GM11168 (cell line): ENCODE data around the gene ECHDC3.

Experiments
- in situ Hi-C: fragments of 300-500 bp; cut with MboI; formaldehyde crosslinking; loops from one replicate; pipeline ENCODE4 v1.12.0; 2022; ENCODE audit warnings: low sequenced_read_pairs; ENCODE audit not compliant: unreplicated experiment

The ECHDC3 gene

DNA sequence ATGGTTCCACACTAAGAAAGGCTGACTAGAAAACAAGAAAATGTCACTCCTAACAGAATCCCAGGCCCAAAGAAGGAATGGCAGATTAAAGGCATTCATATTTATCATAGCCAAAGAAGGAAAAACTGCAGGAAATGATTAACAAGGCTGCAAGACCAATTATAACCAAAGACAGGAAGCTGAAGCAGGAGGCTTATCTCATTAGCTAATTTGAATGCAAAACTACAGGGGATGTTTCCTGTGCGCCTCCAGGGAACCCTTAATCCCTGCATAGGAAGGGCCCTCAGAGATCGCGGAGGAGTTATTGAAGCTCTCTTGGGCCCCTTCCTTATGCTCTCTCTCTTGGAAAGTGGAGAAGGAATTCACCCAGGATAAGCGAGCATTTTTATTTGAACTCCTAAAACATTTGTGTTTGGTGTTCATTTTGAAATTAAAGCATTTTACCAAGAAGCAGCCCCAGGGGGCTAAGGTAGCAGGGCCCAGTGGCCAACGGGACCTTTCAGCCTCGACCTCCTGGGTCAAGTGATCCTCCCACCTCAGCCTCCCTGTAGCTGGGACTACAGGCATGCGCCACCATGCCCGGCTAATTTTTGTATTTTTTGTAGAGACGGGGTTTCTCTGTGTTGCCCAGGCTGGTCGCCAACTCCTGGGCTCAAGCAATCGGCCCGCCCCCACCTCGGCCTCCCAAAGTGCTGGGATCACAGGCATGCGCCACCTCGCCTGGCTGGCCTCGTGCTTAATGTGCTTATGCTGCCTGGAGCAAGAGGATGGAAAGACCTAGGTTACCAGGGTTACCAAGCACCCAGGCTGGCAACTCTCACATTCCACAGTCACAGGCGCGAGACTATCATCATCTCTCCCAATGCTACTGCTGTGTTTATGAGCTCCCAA is 56.9 kb downstream of the ECHDC3 start:
- in situ Hi-C loops, result loop anchor here (10.0 kb wide), 1 partner anchor 186 kb away; no protein-coding TSS in a partner anchor

GRCh38 chr10:11799736-11800080 is 57.5 kb downstream of the ECHDC3 start:
- in situ Hi-C loops, result loop anchor here (10.0 kb wide), 1 partner anchor 185 kb away; no protein-coding TSS in a partner anchor

DNA sequence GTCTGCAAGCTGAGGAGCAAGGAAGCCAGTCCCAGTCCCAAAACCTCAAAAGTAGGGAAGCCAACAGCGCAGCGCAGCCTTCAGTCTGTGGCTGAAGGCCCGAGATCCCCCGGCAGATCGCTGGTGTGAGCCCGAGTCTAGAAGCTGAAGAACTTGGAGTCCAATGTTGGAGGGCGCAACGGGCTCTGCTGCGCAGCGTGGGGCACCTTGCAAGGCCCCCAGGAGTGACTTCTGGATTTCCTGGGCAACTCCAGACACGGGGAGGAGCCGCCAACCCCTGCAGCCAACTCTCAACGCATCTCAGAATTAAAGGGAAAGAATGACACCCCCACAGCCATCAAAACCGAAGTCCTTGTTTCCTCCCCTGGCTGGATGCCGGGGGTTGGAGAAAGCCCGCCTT is 62.2 kb downstream of the ECHDC3 start:
- in situ Hi-C loops, result no loop called here

GRCh38 chr10:11805792-11806191 is 63.6 kb downstream of the ECHDC3 start:
- in situ Hi-C loops, result no loop called here

DNA sequence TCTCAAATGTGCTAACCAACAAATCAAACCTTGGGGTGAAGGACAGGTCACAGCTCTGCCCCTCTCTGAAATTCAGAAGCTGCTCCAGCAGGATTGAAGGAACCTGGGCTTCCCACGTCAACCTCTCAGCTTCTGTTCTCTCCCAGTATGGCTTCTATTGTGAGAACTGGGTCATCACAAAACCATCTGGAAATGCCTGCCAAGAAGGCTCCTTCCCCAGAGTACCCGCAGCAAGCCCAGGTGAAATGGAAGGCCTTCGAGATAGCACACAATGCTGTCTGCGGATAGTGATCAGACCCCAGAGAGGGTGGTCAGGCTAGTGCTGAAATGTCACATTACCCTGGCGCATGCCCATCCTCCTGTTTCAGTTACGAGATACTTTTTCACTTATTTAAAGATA is 64.5 kb downstream of the ECHDC3 start:
- in situ Hi-C loops, result no loop called here

GRCh38 chr10:11808808-11809207 is 66.6 kb downstream of the ECHDC3 start:
- in situ Hi-C loops, result no loop called here

GRCh38 chr10:11810313-11810766 is 68.2 kb downstream of the ECHDC3 start:
- in situ Hi-C loops, result no loop called here

- in situ Hi-C loops, result no loop called here
These were observed 68.8 kb downstream of the ECHDC3 start for GRCh38 chr10:11810973-11811372.

GRCh38 chr10:11813177-11813576 is 71.0 kb downstream of the ECHDC3 start:
- in situ Hi-C loops, result no loop called here
